ENCODE measurements around the gene RNF217.

The RNF217 gene

GRCh38 chr6:125046107-125046925 lies 84.1 kb downstream of the RNF217 start:
- H3K4me3 ChIP-seq (ENCODE audit: low read length, poor library complexity, severe bottlenecking) = no peak overlapping the region
- H3K9me3 ChIP-seq (ENCODE audit: insufficient read depth, low read depth, low read length) = no peaks in the 10 kb centered on the region
- no peak overlapping the region for H3K4me2 ChIP-seq (ENCODE audit: low read depth, low read length, poor library complexity, severe bottlenecking)
- no peak overlapping the region for H3K9ac ChIP-seq (ENCODE audit: low read depth, low read length, poor library complexity, severe bottlenecking)
- H3K79me2 ChIP-seq (ENCODE audit: insufficient read depth, low read length) = no peaks in the 10 kb centered on the region
- no peaks in the 10 kb centered on the region for H3K4me1 ChIP-seq (ENCODE audit: insufficient read depth, low read length, poor library complexity, severe bottlenecking)
- H3F3A ChIP-seq (ENCODE audit: low read depth) = no peaks in the 10 kb centered on the region
- H4K20me1 ChIP-seq (ENCODE audit: insufficient read depth, low read length, poor library complexity, severe bottlenecking) = no peaks in the 10 kb centered on the region
- TF ChIP-seq EZH2phosphoT487 (IDR thresholded peaks at IDR 0.05; ENCODE audit: borderline replicate concordance) (no peak), CTCF (conservative IDR thresholded peaks at IDR 0.05; ENCODE audit: low read length) (no peak)
- no peaks in the 10 kb centered on the region for H3K36me3 ChIP-seq (ENCODE audit: insufficient read depth, low read length)
- no peaks in the 10 kb centered on the region for H3K9me2 ChIP-seq (replicated peaks; ENCODE audit: low read depth, low read length)
- H3K27me3 ChIP-seq (ENCODE audit: insufficient read depth, low read length, poor library complexity, severe bottlenecking) = no peaks in the 10 kb centered on the region
- H2AFZ ChIP-seq (ENCODE audit: low read length) = no peak overlapping the region

- Histone ChIP-seq H3K4me2 (ENCODE audit: low read depth, low read length, poor library complexity, severe bottlenecking) (no peak overlapping the region), H2AFZ (ENCODE audit: low read length) (no peak overlapping the region), H3K36me3 (ENCODE audit: insufficient read depth, low read length) (no peaks in the 10 kb centered on the region), H3K4me3 (ENCODE audit: low read length, poor library complexity, severe bottlenecking) (no peak overlapping the region), H4K20me1 (ENCODE audit: insufficient read depth, low read length, poor library complexity, severe bottlenecking) (no peaks in the 10 kb centered on the region), H3K9me2 (replicated peaks; ENCODE audit: low read depth, low read length) (no peaks in the 10 kb centered on the region), H3K4me1 (ENCODE audit: insufficient read depth, low read length, poor library complexity, severe bottlenecking) (no peaks in the 10 kb centered on the region), H3K79me2 (ENCODE audit: insufficient read depth, low read length) (no peaks in the 10 kb centered on the region), H3F3A (ENCODE audit: low read depth) (no peaks in the 10 kb centered on the region), H3K27me3 (ENCODE audit: insufficient read depth, low read length, poor library complexity, severe bottlenecking) (no peaks in the 10 kb centered on the region), H3K9ac (ENCODE audit: low read depth, low read length, poor library complexity, severe bottlenecking) (no peak overlapping the region), H3K9me3 (ENCODE audit: insufficient read depth, low read depth, low read length) (no peaks in the 10 kb centered on the region)
- TF ChIP-seq EZH2phosphoT487 (IDR thresholded peaks at IDR 0.05; ENCODE audit: borderline replicate concordance) (no peak), CTCF (conservative IDR thresholded peaks at IDR 0.05; ENCODE audit: low read length) (no peak)
Measured at GRCh38 chr6:125048274-125048673, 86.0 kb downstream of the RNF217 start.

GRCh38 chr6:125050663-125051318 lies 88.6 kb downstream of the RNF217 start:
- no peak overlapping the region for H3K4me2 ChIP-seq (ENCODE audit: low read depth, low read length, poor library complexity, severe bottlenecking)
- no peak overlapping the region for H2AFZ ChIP-seq (ENCODE audit: low read length)
- TF ChIP-seq EZH2phosphoT487 (IDR thresholded peaks at IDR 0.05; ENCODE audit: borderline replicate concordance) (no peak), CTCF (conservative IDR thresholded peaks at IDR 0.05; ENCODE audit: low read length) (no peak)
- no peaks in the 10 kb centered on the region for H3K4me1 ChIP-seq (ENCODE audit: insufficient read depth, low read length, poor library complexity, severe bottlenecking)
- no peaks in the 10 kb centered on the region for H3K9me3 ChIP-seq (ENCODE audit: insufficient read depth, low read depth, low read length)
- H3K9me2 ChIP-seq (replicated peaks; ENCODE audit: low read depth, low read length) = no peaks in the 10 kb centered on the region
- H4K20me1 ChIP-seq (ENCODE audit: insufficient read depth, low read length, poor library complexity, severe bottlenecking) = no peaks in the 10 kb centered on the region
- no peaks in the 10 kb centered on the region for H3K79me2 ChIP-seq (ENCODE audit: insufficient read depth, low read length)
- H3K9ac ChIP-seq (ENCODE audit: low read depth, low read length, poor library complexity, severe bottlenecking) = no peak overlapping the region
- H3K27me3 ChIP-seq (ENCODE audit: insufficient read depth, low read length, poor library complexity, severe bottlenecking) = no peaks in the 10 kb centered on the region
- H3K4me3 ChIP-seq (ENCODE audit: low read length, poor library complexity, severe bottlenecking) = no peak overlapping the region
- no peaks in the 10 kb centered on the region for H3K36me3 ChIP-seq (ENCODE audit: insufficient read depth, low read length)
- no peaks in the 10 kb centered on the region for H3F3A ChIP-seq (ENCODE audit: low read depth)

Measured in Loucy (cell line).